Retina (tissue), 1 donor: ENCODE results near the gene ANKRD36.
"Not testable (repeated sequence)": the region's sequence is repeated elsewhere in the genome, so short reads cannot be mapped to it uniquely, and the experiment has no call there.

Source experiments
- DNase-seq: peaks from one replicate; pipeline ENCODE4 v3.0.0-alpha.2; 2016

ANKRD36 gene

DNA sequence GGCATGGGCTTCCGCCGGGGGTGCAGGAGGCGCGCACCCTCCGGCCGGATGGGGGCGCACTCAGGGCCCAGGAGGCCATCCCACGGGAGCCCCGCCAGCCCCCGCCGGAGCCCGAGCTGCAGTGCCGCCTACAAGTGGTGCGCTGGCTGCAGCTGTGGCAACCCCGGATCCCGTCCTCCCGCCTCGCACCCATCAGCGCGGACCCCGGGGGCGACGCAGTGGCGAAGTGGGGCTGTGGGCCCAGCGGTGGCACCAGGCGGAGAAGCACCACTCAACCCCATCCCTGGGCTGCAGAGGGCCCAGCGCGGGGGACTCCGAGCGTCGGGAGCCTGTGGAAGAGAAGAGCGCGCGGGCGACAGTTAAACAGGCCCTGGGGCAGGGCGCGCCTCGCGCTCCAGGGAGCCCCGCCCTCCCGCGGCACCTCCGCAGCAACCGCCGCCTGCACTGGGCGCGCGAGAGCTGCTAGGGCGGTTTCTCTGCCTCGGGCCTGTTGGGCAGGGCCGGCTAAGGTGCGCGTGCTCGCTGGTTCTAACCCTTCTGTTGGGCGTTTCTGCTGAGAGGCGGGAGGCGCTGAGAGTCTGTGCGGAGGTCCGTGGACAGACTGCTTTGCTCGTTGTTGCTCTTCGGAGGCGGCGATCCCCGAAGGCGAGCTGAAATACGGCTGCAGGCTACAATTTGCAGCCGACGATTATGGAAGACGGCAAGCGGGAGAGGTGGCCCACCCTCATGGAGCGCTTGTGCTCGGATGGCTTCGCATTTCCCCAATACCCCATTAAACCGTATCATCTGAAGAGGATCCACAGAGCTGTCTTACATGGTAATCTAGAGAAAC lies at the start of gene ANKRD36:
TSS of gene ANKRD36 (plus strand) at position 104 of the 832 bp plus-strand sequence. CDS start at position 691, 587 bp downstream.
- DNase-seq = peak; percentile 96

DNA sequence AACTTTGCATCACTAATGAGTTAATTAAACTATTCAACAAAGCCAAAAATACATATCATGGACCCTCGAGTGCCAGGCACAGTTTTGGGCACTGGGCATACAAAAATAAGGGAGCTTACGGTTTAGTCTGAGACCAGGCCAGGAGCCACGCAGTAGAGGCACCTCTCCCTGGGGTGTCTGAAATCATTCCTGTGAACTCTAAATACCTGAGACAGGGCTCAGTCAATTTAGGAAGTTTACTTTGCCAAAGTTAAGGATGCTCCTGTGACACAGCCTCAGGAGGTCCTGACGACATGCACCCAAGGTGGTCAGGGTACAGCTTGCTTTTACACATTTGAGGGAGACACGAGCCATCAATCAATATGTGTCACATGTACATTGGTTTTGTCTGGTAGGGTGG lies 46.9 kb upstream of the ANKRD36 start:
- not testable (repeated sequence) for DNase-seq

DNA sequence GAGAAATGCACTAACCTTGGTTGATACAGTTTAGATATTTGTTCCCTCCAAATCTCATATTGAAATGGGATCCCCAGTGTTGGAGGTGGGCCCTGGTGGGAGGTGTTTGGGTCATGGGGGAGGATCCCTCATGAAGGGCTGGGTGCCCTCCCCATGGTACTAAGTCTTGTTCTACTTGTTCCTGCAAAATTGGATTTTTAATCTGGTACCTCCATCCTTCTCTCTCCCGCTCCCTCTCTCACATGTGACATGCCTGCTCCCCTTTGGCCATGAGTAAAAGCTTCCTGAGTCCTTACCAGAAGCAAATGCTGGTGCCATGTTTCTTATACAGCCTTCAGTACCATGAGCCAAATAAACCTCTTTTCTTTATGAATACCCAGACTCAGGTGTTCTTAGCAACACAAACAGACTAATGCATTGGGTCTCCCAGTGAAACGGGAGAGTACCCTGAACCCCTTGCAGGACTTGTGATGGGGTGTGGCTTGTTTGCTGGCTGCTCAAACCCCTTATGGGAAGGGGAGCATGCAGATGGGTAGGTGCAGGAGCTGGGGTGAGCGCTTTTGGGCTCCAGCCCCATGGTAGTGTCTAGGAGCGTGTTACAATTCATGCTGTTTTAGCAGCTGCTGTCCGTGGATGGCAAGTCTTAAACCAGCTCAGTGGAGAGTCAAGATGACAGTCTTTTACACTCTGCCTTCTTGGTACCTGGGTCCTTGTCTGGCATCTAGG lies 45.5 kb upstream of the ANKRD36 start:
- DNase-seq = no peak

DNA sequence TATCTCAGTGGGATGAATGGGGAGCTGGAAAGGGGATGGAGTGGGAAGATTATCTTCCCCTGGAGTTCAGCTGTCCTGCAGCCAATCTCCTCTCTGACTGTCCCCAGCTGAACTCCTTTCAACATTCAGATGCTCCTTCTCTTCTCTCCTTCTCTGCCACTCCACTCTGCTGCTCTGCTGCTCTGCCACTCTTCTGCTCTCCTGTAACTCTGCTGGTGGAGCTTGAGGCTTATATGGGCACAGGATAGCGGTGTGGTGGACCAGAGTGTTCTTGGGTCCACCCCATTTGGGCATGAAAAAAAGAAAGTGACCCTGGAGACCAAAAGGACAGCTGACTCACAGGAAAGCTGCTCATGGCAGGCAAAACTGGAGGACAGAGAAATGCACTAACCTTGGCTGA lies 44.9 kb upstream of the ANKRD36 start:
- DNase-seq = no peak

- DNase-seq = not testable (repeated sequence)
Observed at GRCh38 chr2:97068722-97069121, 44.2 kb upstream of the ANKRD36 start.

GRCh38 chr2:97070915-97071314 lies 42.0 kb upstream of the ANKRD36 start:
- not testable (repeated sequence) for DNase-seq

GRCh38 chr2:97077213-97077612 lies 35.7 kb upstream of the ANKRD36 start:
- not testable (repeated sequence) for DNase-seq

DNA sequence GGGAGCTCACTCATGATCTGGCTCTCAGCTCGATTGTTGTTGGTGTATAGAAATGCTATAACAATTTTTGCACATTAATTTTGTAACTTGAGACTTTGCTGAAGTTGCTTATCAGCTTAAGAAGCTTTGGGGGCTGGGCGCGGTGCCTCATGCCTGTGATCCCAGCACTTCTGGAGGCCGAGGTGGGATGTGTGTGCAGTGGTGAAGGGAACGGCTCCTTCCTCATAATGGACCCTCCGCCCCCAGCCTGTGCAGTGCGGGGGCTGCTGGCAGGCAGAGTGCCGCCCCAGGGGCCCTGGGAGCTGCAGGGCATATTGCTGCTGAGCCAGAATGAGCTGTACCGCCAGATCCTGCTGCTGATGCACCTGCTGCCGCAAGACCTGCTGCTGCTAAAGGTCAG lies 32.1 kb upstream of the ANKRD36 start:
- peak; percentile 10 for DNase-seq

DNA sequence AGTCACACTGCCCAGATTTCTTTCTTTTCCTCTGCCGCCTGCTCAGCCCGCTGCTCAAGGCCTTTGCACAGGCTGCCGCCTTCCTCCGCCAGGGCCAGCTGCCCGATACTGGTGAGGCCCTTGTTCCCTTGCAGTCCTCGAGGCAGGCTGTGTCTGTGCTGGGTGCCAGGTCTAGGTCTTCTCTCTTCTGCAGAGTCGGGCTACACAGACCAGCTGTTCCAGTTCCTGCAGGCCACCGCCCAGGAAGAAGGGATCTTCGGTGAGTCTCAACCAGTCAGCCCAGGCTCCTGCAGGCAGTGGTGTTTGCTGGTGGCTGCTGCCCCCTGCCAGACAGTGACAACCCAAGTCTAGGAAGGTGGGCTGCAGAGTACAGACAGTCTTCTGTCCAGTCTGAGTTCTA lies 30.7 kb upstream of the ANKRD36 start:
- peak; percentile 20 for DNase-seq

- DNase-seq = not testable (repeated sequence)
Observed at GRCh38 chr2:97083516-97083915, 29.4 kb upstream of the ANKRD36 start.

- DNase-seq = not testable (repeated sequence)
Observed at GRCh38 chr2:97085093-97085492, 27.9 kb upstream of the ANKRD36 start.

DNA sequence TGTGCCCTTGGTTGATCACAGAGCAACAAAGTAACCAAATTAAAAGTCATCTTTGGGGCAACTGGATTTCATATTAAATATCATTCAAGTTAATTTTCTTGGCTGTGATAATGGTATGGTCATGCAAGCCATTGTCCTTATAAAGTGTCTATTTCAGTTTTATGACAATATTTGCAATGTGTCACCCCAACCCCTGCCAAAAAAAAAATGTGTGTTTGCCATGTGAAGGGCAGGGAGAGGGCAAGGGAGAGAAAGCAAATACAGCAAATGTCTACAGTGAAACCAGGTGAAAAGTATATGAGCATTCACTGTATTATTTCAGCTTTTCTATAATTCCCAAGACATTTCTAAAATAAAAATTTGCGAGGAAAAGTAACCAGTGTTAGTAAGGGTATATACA lies 24.2 kb upstream of the ANKRD36 start:
- DNase-seq = not testable (repeated sequence)

DNA sequence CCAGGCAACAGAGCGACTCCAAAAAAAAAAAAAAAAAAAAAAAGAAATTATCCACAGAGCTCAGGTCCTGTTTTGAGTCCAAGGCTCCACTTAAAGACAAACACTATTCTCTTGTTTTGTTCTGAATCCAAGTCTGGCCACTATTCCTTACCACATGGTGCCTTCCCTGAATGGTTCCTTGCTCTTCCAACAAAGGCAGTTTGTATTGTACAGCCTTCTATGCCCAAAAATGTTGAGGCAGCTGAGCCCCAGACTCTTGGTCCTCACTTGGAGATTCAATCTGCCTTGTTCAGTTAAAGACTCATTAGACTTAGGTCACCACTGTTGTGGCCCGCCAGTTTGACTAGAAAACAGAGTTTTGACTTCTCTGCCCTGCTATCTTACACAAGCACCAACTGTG lies 20.0 kb upstream of the ANKRD36 start:
- not testable (repeated sequence) for DNase-seq

GRCh38 chr2:97093983-97094771 lies 18.8 kb upstream of the ANKRD36 start:
- peak; percentile 25 for DNase-seq

DNA sequence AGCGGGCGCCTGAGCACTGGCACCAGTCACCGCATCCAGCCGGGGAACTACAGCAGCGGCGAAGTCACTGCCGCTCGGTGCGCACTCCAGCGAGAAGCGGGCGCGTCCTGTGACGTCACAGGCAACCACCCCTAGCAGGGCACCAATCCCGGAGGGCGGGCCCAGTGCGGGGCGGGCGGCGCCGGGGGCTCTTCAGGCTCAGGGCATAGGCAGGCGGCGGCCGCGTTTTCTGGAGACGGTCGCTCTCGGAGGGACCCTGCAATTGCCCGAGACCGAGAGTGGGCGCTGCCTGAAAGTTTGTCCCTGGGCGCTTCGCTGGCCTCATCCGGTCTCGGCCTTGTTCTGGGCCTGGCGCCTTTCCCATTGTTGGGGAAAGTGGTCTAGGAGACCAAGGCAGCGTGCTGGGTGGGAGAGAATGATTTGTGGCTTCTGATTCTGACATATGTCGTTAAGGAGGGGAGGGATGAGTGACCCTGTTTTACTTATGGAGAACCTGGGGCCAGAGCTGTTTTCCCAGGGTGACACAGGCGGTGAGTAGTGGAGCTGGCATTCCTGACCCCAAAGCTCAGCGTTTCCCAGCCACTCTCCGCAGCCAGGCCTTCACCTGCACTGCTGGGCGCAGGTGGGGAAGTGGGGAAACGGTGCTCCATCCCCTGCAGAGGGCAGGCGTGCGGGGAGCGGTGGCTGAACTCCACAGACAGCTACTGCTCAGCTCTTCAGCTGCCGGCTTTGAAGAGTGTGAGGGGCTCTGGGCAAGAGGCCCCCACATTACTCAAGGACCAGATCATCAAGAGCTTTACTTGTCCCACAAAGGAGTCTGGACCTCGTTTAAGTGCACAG lies 18.0 kb upstream of the ANKRD36 start, which contains the start of gene FAHD2B:
TSS of gene FAHD2B (minus strand) at position 111 of the 840 bp plus-strand sequence. CDS start 3,176 bp downstream, outside the sequence.
- peak; percentile 75 for DNase-seq

DNA sequence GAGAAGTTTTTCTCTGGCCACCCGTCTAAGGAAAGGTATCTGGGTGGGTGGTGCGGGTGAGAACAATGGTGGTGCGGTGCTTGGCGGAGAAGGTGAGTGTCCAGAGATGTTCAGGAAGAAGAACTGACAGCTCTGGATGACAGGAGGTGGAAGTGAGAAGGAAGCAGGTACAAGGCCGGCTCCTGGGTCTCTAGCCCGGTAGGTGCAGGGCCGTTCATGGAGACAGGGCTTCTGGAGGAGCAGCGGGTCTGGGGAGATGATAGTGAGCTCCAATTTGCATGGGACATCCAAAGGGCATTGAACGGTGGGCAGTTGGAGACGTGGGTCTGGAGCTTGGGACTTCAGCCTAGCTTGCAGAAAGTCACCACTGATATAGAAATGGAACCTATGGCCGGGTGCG lies 17.3 kb upstream of the ANKRD36 start:
- DNase-seq = peak; percentile 8

DNA sequence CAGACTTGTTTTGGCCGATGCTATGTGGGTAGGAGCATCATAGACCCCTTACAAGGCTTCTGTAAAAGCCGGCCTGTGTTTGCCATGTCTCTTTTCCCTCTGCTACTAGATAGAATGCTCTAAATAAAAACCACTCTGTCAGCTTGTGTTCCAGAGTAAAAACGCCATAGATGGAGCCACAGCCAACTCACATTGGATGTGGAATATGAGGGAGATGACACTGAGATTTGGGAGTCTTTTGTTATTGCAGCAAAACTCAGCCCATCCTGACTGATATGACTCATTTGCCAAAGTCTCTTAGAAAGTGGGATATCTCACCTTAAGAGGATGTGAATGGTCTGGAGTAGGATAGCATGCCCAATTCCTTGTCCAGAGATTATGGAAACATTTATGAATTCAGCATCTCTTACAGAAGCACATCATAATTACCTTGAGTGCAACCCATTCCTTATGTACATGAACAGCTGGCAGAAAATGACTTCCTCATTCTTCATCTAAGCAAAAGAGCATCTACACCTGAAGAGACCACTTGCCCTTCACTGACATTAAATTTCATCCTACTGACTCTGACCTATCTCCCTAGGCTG lies 14.1 kb upstream of the ANKRD36 start:
- not testable (repeated sequence) for DNase-seq

DNA sequence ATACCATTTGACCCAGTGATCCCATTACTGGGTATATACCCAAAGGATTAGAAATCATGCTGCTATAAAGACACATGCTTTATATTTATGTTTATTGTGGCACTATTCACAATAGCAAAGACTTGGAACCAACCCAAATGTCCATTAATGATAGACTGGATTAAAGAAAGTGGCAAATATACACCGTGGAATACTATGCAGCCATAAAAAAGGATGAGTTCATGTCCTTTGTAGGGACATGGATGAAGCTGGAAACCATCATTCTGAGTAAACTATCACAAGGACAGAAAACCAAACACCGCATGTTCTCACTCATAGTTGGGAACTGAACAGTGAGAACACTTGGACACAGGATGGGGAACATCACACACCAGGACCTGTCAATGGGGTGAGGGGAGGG lies 6.1 kb upstream of the ANKRD36 start:
- not testable (repeated sequence) for DNase-seq

DNA sequence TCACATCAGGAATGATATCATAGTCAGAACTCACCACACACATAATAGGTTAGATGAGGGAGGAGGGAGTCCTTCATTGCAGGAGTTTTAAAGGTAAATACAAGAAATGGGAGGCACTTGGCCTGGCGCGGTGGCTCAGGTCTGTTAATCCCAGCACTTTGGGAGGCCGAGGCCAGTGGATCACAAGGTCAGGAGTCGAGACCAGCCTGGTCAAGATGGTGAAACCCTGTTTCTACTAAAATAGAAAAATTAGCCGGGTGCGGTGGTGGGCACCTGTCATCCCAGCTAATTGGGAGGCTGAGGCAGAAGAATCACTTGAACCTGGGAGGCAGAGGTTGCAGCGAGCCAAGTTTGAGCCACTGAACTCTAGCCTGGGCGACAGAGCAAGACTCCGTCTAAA lies 1.7 kb upstream of the ANKRD36 start:
- not testable (repeated sequence) for DNase-seq

DNA sequence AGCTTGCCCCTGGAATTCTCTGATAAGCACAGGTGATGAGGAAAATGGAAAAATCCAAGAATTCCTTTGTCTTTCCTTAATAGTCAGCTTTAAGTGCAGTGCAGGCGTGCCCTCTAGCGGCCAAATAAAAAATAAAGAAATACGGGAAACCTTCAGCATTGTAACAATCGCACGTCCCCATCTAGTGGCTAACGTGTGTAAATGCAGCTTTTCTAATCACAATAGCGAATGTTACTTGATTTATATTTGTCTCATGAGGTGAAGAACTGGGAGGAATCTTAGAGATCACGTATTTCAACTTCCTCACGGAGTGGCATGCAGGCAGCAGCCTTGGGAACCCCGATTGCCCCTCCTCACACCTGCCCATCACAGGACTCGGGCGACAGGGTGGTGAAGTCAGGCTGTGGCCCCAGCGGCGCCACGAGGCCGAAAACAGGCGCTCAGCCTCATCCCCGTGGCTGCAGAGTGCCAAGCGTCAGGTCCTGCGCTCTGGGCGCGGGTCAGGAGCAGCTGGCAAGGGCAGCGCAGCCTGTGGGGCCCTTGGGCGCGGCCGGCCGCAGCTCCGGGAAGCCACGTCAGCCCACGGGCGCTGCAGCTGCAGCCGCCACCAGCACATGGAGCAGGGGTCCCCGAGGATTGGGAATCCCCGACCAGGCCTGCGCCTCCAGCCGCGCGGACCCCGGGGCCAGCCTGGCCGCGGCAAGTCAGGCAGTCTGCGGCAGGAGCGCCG lies 468 bp upstream of the ANKRD36 start:
- peak; percentile 91 for DNase-seq

GRCh38 chr2:97113882-97114255 lies 916 bp downstream of the ANKRD36 start:
- not testable (repeated sequence) for DNase-seq
